CD4-positive, alpha-beta T cell treated with Interleukin-6 at 100 ng/mL for 8 hours (primary cell): ENCODE measurements around the gene CCR5.
"Not testable (repeated sequence)": the region's sequence is repeated elsewhere in the genome, so short reads cannot be mapped to it uniquely, and the experiment has no call there.

ENCODE experiments used
- DNase-seq: peaks from one replicate; pipeline ENCODE4 v3.0.0-alpha.2; 2020; ENCODE audit warnings: mixed read lengths, low spot score

CCR5 gene

GRCh38 chr3:46370839-46371518 lies at the start of gene CCR5:
Gene CCR5 (plus strand): TSS chr3:46370946. CDS start chr3:46372903, 1,957 bp downstream.
- DNase-seq: peak; percentile 64

- no peak for DNase-seq
These were observed 49.2 kb upstream of the CCR5 start for GRCh38 chr3:46321461-46322104.

GRCh38 chr3:46324036-46324435 lies 46.7 kb upstream of the CCR5 start:
- no peak for DNase-seq

- no peak for DNase-seq
These were observed 45.0 kb upstream of the CCR5 start for GRCh38 chr3:46325645-46326300.

GRCh38 chr3:46330676-46331075 lies 40.1 kb upstream of the CCR5 start:
- DNase-seq: not testable (repeated sequence)

- no peak for DNase-seq
These were observed 35.8 kb upstream of the CCR5 start for GRCh38 chr3:46334741-46335478.

- DNase-seq: no peak
These were observed 35.2 kb upstream of the CCR5 start for GRCh38 chr3:46335541-46335940.

- no peak for DNase-seq
These were observed 32.8 kb upstream of the CCR5 start for GRCh38 chr3:46337911-46338310.

GRCh38 chr3:46338840-46339239 lies 31.9 kb upstream of the CCR5 start:
- DNase-seq: no peak

GRCh38 chr3:46344476-46344875 lies 26.3 kb upstream of the CCR5 start:
- DNase-seq: no peak

- peak; percentile 23 for DNase-seq
These were observed 21.8 kb upstream of the CCR5 start for GRCh38 chr3:46348823-46349482.

GRCh38 chr3:46349484-46350261 lies 21.1 kb upstream of the CCR5 start:
- peak; percentile 41 for DNase-seq

- no peak for DNase-seq
These were observed 20.5 kb upstream of the CCR5 start for GRCh38 chr3:46350262-46350565.

- no peak for DNase-seq
These were observed 19.1 kb upstream of the CCR5 start for GRCh38 chr3:46351646-46352045.

GRCh38 chr3:46353090-46353489 lies 17.7 kb upstream of the CCR5 start:
- DNase-seq: no peak

GRCh38 chr3:46353647-46354410 lies 16.9 kb upstream of the CCR5 start, which contains the start of gene CCR2:
Gene CCR2 (plus strand): TSS chr3:46354111. CDS start chr3:46357528, 3,417 bp downstream.
- DNase-seq: no peak

- DNase-seq: no peak
These were observed 16.3 kb upstream of the CCR5 start for GRCh38 chr3:46354478-46354877.

GRCh38 chr3:46354984-46355383 lies 15.8 kb upstream of the CCR5 start:
- no peak for DNase-seq

GRCh38 chr3:46356276-46356675 lies 14.5 kb upstream of the CCR5 start:
- DNase-seq: no peak

GRCh38 chr3:46356909-46357308 lies 13.8 kb upstream of the CCR5 start:
- DNase-seq: no peak

- DNase-seq: no peak
These were observed 12.3 kb upstream of the CCR5 start for GRCh38 chr3:46358466-46358865.
